ENCODE results near the gene SHQ1.

SHQ1 gene

GRCh38 chr3:72847751-72848702 lies at the start of gene SHQ1:
TSS of gene SHQ1 (minus strand) at chr3:72848445. CDS start at chr3:72848340, 105 bp downstream.
- DNase-seq, result peak; percentile 80

- no peak for DNase-seq
Observed at GRCh38 chr3:72897758-72898007, 49.4 kb upstream of the SHQ1 start.

- no peak for DNase-seq
Observed at GRCh38 chr3:72896996-72897757, 48.9 kb upstream of the SHQ1 start.

DNA sequence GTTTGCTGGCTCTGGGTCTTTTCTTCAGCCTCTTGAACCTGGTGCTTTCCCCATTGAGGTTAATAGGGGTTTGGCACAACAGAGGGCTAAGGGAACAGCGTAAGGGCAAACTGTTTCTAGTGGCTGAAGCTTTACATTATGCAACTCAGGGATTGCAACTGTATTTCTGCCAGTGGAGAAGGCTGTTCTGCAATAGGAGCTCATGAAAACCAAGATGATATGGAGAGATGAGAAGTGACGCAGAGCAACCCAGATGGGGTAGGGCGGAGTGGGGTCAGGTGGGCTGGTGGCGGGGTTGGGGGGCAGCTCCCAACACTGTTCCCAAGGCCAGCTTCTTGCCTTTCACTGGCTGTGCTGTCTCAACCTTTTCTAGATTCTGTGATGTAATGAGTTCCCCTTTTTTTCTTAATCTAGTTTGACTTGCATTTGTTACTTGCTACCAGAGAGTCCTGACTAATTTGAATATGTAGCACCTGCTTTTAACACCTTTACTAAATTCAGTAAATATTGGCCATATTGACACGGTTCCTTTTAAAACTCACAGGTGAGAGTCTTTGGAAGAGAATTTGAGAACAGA lies 46.8 kb upstream of the SHQ1 start:
- DNase-seq, result no peak

- no peak for DNase-seq
Observed at GRCh38 chr3:72892870-72893269, 44.6 kb upstream of the SHQ1 start.

DNA sequence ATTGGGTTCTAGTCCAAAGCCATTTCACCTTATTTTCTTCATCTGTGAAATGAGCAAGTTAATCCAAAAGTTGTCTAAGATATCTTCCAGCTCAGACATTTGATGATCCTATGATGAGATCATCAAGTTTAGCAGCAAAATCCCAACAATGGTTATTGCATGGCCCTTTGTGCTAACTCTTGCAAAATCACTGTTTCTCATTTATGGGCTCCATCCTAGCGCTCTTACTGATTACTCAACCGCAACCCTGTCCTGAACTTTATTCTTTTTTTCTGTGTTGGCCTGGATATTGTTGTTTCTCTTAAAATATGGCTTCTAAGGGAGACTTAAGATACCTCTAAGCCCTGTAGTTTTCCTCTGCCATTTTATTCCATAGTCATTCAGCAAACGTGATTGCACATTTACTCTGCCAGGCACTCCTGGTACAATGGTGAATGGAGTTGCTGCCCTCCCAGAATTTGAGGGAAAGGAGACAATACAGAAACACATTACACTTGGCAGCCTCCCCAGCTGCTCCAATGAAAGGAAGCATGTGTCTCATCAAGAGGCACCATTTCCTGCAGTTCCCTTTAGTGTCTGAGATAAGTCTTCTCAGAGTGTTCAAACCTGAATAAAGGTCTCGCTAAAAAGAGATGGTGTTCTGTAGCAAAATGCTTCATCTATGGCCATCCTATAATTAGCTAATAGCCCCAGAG lies 44.0 kb upstream of the SHQ1 start:
- no peak for DNase-seq

DNA sequence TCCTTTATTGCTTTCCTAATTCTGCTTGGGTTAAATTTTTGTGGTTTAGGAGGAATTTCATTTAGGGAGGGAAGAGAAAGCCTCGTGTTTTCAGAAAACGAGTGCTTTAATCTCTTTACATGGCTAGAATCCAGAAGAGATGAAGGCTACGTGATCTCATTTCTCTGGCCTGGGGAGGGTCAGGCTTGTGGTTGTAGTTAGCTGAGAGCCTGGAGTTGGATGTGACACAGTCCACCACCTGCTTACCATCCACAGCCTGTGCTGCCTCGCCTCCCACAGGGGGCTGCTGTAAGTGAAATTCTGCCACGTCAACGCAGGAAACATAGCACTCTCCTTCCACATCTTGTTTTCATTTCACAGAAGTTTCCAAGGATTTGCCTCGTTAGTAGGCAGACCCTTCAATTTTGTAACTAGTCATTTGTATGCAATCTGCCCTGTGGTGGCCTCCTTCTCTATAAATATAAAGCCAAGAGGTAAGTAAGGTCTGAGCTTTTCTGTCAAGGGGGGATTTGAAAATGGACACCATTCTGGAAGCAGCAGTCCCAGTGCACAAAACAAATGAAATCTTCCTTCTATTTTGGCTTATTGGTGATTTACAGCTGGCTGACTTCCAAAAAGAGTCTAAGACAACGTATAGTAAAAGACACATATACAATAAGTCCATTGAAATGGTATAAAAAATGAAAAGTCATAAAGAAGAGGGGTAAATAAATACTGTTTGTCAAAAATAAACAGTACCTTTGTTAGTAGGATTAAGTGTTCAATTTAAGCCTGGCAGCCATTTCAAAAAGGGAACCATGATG lies 43.0 kb upstream of the SHQ1 start:
- no peak for DNase-seq

DNA sequence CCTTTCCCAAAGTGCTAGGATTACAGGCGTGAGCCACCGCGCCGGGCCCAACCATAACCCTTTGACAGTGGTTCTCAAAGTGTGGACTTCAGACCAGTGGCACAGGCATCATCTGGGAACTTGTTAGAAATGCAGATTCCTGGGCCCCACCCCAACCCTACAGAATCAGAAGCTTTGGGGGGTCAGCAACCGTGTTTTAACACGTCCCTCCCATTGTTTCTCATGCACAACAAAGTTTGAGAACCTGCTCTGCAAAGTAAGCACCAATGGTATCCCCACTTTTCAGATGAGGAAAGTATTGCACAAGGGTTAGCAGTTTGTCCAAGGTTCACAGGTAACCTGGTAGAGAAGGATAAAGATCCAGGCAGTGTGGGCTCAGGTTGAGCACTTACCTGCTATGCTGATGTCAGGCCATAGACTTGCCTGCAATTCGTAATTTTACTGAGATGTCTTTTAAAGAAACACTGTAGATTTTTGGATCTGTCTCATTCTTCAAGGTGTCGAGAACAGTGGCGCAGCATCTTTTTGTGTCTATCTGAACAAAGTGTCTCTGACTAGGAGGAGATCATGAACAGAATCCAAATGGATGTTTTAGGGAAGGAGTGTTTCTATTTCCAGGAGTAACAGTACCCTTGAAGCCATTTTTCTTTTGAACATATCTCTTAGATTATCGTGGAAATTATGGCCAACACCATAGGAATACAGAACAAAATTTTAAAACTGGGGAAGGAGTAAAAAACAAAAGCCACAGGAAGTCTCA lies 42.1 kb upstream of the SHQ1 start:
- DNase-seq, result no peak

DNA sequence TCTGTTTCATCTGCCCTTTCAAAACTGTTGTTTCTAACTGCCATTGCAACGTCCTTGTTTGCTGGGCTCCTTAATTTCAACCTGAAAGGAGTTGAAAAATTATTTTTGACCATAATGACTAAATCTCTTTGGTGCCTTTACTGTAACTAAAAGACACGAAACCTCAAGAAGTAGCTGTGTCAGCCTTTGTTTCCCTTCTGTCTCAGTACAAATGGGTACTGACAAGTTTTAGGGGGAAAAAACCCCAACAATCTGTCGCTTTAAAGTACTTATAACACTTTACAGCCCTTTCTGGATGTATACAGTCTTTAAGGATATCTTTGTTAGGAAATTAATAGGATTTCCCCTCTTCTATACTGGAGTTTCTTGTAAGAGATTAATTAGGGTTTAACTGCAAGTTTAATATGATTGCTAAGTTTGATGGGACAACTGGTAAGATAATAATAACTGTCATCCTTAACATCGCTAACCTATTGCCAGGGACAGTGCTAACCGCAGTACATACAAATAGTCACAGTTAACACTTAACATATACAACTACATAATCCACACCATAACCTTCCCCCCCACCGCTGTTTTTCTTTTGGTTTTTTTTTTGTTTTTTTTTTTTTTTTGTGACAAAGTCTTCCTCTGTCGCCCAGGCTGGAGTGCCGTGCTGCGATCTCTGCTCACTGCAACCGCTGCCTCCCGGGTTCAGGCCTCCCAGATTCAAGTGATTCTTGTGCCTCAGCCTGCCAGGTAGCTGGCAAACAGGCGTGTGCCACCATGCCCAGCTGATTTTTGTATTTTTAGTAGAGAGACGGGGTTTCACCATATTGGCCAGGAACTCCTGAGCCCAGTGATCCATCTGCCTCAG lies 41.3 kb upstream of the SHQ1 start:
- DNase-seq, result no peak

- no peak for DNase-seq
Observed at GRCh38 chr3:72888546-72889309, 40.5 kb upstream of the SHQ1 start.

DNA sequence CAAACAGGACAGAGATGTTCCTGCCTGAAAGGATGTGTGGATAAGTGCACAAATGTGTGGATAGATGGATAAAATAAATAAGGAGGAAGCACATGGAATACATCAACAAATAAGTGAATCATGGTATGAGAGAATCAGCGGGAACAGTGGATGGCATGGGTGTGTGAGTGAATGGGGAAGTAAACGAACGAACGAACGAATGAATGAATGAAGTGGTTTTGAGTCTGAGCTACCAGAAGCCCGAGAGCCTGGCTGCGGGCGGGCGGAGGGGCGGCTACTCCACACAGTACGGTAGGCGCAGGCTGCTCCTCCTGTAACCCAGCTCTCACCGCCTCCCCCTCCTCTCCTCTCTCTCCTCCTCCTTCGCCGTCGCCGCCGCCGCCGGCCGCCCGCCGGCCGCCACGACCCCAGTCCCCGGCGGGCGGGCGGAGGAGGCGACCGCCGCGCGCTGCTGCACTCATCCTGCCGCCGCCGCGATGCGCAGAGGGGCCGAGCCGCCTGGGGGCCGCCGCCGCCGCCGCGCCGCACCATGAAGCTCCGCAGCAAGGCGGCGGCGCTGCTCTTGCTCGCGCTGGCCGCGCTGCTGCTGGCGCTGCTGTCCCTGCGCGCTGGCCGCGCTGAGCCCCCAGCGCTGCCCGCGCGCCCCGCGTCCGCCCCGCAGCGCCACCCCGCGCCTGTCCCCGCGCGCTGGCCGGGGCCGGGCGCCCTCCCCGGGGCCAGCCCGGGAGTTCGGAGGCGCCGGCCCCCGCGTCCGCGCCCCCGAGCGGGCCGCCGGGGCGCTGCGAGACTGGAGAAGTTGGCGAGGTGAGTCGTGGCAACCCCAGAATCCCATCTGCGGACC lies 39.7 kb upstream of the SHQ1 start, which contains the start of gene GXYLT2:
TSS of gene GXYLT2 (plus strand) at position 342 of the 841 bp plus-strand sequence. CDS start at position 530, 188 bp downstream.
- no peak for DNase-seq

DNA sequence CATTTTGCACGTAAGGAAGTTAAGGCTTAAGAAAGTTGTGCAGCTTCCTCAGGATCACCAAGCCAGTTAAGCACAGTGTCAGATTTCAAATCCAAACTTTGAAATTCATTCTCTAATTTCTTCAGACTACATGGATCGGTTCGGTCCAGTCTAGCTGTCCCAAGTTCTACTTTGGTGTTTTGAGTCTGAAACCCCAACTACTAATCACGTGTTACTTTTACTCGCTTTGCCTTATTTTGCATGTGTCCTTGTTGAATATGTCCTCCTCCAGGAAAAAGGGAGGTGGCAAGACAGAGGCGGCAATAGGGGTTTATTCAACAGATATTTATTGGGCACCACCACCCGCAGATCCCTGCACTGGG lies 39.1 kb upstream of the SHQ1 start:
- no peak for DNase-seq

DNA sequence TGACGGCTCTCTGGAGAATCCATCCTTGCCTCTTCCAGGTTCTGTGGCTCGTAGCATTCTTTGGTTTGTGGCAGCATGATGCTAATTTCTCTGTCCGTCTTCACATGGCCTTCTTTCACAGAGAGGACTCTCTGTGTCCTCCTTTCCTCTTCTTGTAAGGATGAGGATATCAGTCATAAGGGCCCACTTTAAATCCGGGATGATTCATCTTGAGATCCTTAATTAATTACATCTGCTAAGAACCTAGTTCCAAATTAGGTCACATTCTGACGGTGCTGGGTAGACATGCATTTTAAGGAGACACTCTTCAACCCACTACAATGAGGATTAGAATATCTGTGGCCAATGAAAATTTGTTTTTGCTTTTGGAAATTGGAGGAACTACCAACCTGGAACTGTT lies 23.9 kb upstream of the SHQ1 start:
- no peak for DNase-seq

- no peak for DNase-seq
Observed at GRCh38 chr3:72862314-72863090, 14.3 kb upstream of the SHQ1 start.

DNA sequence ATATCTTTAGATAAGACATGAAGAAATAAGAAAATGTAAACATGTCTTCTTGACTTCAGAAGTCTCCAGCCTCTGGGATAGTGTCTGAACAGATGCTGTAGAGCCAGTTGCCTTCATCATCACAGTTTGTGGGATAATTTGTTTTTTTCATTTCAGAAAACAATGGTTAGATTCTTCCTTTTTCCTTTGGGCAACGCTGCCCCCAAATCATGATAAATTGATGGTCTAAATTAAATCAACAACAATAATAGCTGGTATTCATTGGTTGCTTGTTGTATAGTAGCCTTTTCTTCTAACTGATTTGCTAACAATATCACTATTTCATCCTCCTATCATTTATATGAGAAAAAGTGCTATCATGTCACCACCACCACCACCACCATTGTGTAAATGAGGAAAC lies 12.6 kb upstream of the SHQ1 start:
- DNase-seq, result no peak

DNA sequence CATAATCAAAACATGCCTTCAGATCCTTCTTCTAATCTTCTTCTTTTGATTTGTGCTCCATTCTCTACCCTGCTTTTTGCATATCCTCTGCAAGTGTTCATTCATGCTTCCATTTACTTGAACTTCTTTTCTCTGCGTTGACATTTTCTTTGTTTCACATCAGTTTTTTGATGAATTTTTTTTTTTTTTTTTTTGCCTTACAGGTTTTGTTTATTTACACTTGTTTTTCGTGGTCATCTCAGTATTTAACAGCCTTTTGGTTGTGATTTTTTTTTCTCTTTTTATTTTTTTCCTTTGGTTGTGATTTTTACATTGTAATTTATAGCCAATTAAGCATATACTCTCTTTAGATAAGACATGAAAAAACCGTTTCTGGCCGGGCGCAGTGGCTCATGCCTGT lies 11.8 kb upstream of the SHQ1 start:
- DNase-seq, result no peak

GRCh38 chr3:72855001-72855400 lies 6.8 kb upstream of the SHQ1 start:
- DNase-seq, result no peak

- no peak for DNase-seq
Observed at GRCh38 chr3:72848703-72849081, 447 bp upstream of the SHQ1 start.

All from NCI-H774 (cell line).